ENCODE measurements around the gene EPS8L2. TPM values are rescaled to one million over a fixed set of nuclear protein-coding genes. Genes with fewer than 3 reads are reported as not detected.
A peak's percentile ranks its signal among the peaks of the same experiment; 100 is the strongest.

EPS8L2 gene
- polyA plus RNA-seq, 1 experiment, result 11.0 TPM

DNA sequence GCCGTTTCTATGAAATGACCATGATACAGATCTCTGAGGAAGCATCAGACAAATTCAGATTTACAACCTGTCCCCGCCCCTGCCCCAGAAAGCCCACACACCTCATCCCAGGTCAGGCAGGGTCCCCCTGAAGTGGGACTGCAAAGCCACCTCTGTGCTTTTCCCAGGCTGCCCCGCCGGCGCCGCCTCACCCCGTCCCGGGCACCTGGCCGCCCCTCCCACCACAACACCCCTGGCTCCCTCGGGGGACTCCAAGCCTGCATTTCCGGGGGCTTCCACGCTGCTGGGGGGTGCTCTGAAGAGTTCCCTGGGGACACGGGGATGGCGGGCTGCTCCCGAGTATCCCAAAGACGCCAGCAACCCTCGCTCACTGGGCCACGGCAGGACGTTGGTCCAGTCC, 45.8 kb upstream of the EPS8L2 start:
- ChIA-PET POLR2A (no interaction called here), CTCF (no interaction called here)
- DNase-seq (ENCODE audit: low read depth, low spot score), result no peak
- TF ChIP-seq, protein P1, sequence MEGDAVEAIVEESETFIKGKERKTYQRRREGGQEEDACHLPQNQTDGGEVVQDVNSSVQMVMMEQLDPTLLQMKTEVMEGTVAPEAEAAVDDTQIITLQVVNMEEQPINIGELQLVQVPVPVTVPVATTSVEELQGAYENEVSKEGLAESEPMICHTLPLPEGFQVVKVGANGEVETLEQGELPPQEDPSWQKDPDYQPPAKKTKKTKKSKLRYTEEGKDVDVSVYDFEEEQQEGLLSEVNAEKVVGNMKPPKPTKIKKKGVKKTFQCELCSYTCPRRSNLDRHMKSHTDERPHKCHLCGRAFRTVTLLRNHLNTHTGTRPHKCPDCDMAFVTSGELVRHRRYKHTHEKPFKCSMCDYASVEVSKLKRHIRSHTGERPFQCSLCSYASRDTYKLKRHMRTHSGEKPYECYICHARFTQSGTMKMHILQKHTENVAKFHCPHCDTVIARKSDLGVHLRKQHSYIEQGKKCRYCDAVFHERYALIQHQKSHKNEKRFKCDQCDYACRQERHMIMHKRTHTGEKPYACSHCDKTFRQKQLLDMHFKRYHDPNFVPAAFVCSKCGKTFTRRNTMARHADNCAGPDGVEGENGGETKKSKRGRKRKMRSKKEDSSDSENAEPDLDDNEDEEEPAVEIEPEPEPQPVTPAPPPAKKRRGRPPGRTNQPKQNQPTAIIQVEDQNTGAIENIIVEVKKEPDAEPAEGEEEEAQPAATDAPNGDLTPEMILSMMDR (IDR thresholded peaks at IDR 0.05; ENCODE audit: low read depth, low read length), result no peak
- Histone ChIP-seq H3K27ac (ENCODE audit: low read depth, low read length) (no peak overlapping the region), H3K4me3 (ENCODE audit: low read depth, low read length) (no peak overlapping the region), H3K9me3 (ENCODE audit: control insufficient read depth, insufficient read depth, low read length) (no peaks in the 10 kb centered on the region), H3K27me3 (ENCODE audit: control insufficient read depth, insufficient read depth, low read length) (no peaks in the 10 kb centered on the region)

DNA sequence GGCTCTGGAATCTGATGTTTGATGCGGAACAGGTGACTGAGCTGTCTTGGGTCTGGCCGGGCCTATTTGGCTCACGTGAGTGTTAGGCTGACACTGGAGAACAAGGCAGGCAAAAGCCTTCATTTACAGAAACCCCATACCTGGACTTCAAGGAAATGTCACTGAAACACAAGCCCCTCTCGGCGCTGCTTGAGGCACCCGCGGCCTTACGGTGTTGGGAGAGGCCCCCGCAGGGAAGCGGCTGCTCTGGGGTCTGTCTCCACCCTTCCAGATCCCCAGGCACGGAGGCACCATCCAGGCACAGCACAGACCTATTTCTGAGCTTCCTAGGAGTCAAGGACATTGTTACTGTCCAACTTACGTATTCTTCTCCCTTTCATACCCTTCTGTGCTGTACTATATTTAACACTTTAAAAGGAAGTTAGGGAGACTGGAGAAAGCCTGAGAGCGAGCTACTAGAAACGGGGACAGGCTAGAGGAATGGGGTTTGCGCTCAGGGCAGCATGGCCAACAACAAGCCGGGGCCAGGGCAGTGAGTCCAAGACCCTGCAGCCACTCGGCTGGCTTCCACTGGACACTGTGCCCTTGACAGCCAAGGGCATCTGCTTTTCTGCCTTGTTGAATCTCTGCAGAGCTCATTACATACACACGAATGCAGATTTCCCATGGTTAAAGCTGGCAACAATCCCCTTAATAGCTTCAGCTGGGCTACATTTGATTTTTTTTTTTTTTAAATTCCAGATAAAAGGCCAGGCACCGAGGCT, 45.2 kb upstream of the EPS8L2 start:
- Histone ChIP-seq H3K27ac (ENCODE audit: low read depth, low read length) (no peak overlapping the region), H3K27me3 (ENCODE audit: control insufficient read depth, insufficient read depth, low read length) (no peaks in the 10 kb centered on the region), H3K9me3 (ENCODE audit: control insufficient read depth, insufficient read depth, low read length) (no peaks in the 10 kb centered on the region), H3K4me3 (ENCODE audit: low read depth, low read length) (no peak overlapping the region)
- ChIA-PET POLR2A (no interaction called here), CTCF (interaction anchor here (0.8 to 2.1 kb wide), 3 partner anchors 23 to 87 kb away, joined by 3 to 9 read pairs (median 4); no protein-coding TSS in a partner anchor)
- DNase-seq (ENCODE audit: low read depth, low spot score), result no peak
- TF ChIP-seq, protein P1 (IDR thresholded peaks at IDR 0.05; ENCODE audit: low read depth, low read length), result no peak

DNA sequence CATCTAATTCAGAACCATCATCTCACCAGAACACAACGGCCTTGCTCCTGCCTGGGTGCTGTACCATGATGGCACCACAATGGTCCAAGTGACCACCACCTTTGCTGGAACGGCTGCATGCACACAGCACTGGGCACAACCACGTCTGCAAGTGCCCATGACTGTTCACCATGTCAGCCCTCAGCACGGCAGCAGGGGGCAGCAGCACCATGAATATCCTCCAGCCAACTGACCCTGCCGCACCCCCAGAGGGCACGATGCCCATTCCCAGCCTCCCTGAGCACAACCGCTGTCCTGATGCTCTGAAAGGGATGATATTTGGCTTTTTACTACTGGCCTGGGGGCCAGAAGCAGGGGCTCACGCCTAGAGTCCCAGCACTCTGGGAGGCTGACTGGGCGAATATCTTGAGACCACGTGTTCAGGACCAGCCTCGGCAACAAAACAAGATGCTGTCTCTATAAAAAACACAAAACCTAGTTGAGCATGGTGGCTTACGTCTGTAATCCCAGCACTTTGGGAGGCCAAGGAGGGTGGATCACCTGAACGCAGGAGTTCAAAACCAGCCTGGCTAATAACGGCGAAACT, 43.2 kb upstream of the EPS8L2 start:
- DNase-seq (ENCODE audit: low read depth, low spot score), result peak; percentile 7
- no peak overlapping the region for H3K4me3 ChIP-seq (ENCODE audit: low read depth, low read length)
- TF ChIP-seq, protein P1 (IDR thresholded peaks at IDR 0.05; ENCODE audit: low read depth, low read length), result peak; percentile 73
- no peaks in the 10 kb centered on the region for H3K27me3 ChIP-seq (ENCODE audit: control insufficient read depth, insufficient read depth, low read length)
- POLR2A ChIA-PET, result interaction anchor here (0.6 kb wide), 1 partner anchor 62 kb away, joined by 3 read pairs; no protein-coding TSS in a partner anchor
- H3K27ac ChIP-seq (ENCODE audit: low read depth, low read length), result no peak overlapping the region
- H3K9me3 ChIP-seq (ENCODE audit: control insufficient read depth, insufficient read depth, low read length), result no peaks in the 10 kb centered on the region
- CTCF ChIA-PET, result interaction anchor here (1.0 to 2.1 kb wide), 3 partner anchors 12 to 60 kb away, joined by 3 to 9 read pairs (median 3); no protein-coding TSS in a partner anchor

DNA sequence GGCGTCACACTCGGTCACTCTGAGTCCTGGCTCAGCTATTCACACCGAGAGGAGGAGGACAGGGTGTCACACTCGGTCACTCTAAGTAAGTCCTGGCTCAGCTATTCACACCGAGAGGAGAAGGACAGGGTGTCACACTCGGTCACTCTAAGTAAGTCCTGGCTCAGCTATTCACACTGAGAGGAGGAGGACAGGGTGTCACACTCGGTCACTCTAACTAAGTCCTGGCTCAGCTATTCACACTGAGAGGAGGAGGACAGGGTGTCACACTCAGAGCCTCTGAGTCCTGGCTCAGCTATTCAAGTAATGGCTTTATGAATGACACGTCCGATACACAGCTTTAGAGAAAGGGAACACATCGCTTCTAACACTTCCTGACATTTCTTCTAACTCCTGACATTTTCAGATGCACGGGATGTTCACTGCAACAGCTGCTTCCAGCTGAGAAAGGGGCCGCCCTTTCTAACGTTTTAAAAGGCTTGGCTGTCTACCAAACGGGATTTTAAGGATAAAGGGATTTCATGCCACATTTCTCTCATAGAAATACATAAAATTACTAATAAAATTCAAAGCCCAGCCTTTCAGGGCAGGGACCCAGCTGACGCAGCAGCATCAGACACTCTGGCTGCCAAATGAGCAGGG, 40.8 kb upstream of the EPS8L2 start:
- ChIA-PET POLR2A (no interaction called here), CTCF (interaction anchor here (1.1 kb wide), 1 partner anchor 58 kb away, joined by 6 read pairs; no protein-coding TSS in a partner anchor)
- Histone ChIP-seq H3K9me3 (ENCODE audit: control insufficient read depth, insufficient read depth, low read length) (no peaks in the 10 kb centered on the region), H3K4me3 (ENCODE audit: low read depth, low read length) (no peak overlapping the region), H3K27ac (ENCODE audit: low read depth, low read length) (no peak overlapping the region), H3K27me3 (ENCODE audit: control insufficient read depth, insufficient read depth, low read length) (no peaks in the 10 kb centered on the region)
- DNase-seq (ENCODE audit: low read depth, low spot score), result no peak
- TF ChIP-seq, protein P1 (IDR thresholded peaks at IDR 0.05; ENCODE audit: low read depth, low read length), result no peak
